HG02938 (cell line): Measurements from ENCODE around the gene DCAF4L1.

ENCODE experiments used
- ATAC-seq: cut with Tn5 transposase; IDR thresholded peaks from one replicate; pipeline ENCODE4 v1.9.1; 2021; ENCODE audit warnings: mild to moderate bottlenecking, moderate library complexity; ENCODE audit not compliant: unreplicated experiment

Gene DCAF4L1

DNA sequence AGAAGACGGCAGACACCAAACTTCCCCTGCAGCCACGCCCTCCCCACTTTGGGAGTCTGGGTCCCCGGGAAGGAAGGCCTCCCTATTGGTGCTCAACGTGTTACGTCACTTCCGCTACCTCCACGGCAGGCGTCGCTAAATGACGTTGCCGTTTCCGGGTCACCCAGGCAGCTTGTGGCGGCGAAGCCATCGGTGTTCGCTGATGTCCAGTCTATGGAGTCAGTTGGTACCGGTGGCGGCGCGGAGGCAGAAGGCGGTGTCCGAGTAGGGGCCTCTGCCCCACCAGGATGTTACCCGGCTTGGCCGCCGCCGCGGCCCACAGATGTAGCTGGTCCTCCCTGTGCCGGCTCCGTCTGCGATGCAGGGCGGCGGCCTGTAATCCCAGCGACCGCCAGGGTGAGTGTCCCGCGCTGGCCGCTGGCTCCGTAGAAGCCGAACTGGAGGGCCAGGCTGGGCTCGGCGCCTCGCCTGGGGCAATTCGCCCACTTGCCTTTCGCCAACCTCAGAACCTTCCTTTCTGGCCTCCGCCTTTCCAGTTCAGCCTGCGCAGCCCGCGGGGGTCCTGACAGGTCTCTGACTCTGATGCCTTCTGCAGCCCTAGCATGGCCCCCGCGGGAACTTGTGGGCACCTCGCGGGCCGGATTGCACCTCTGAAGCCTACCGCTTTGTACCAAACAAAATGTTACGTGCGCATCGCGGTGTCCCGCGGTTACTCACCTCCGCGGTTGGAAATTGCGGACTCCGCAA, 9.0 kb downstream of the DCAF4L1 start, which contains the start of gene SLC30A9:
Gene SLC30A9, plus strand, starts transcription at position 166 of the 747 bp plus-strand sequence. Its CDS starts 122 bp downstream, at position 288.
- peak; percentile 98 for ATAC-seq

DNA sequence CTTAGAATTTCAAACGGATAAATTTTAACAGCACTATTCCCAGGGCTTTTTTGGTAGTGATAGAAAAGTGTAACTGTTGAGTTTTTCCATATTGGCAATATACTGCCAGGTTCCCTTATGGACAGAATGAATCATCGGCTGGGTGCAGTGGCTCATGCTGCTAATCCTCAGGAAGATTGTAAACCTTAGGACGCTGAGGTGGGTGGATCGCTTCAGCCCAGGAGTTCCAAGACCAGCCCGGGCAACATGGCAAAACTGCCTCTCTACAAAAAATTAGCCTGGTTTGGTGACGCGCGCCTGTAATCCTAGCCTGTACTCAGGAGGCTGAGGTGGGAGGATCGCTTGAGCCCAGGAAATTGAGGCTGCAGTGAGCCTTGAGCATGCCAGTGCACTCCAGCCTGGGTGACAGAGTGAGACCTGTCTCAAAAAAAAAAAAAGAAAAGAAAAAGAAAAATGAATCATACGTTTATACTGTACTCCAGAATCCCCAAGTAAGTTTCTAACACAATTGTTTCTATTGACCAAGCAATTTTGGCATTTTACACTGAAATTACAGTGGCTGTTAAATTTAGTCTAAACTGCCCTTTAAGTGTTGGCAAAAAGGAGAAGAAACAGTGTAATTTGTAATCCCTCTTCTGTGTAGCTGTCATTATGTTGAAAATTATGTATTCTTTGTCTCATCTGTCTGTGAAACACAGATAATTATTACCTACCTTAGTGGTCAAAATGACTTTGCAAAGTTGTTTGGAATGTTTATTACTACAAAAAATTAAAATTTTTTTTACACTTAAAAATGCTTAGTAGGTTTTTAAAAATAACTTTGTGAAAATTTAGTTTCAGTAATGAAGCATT, 10.6 kb downstream of the DCAF4L1 start:
- ATAC-seq = no peak

DNA sequence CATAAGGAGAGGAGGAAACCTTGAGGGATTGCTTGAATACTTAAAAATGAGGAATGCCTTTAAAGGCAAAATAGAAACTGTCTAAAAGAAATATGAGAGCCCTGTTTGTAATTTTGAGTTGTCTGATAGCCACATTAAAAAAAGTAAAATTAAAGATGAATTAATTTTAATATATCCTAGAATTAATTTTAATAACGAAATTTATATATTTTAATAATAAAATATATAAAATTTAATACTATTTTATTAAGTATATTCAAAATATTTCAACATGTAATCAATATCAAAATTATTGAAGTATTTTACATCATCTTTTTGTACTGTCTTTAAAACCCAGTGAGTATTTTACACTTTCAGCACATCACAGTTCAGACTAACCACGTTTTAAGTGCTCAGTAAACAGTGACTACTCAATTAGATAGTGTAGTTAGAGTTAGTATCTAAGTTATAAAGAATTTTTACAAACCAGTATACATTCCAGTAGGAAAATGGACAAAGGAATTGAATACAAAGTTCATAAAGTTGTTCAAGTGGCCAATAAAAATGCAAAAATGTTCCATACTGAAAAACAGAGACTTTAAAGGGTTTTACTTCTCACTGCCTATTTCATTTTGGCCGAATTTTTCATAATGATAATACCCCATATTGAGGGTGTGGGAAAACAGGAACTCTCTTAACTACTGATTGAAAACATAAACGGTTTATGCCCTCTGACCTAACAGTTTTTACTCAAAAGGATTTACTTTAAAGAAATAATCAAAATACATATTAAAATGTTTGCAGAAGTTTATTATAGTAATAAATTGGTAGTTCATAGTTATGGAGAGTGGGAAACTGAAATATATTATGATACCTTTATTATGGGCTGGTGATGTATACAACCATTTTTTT, 11.7 kb downstream of the DCAF4L1 start:
- ATAC-seq = no peak

DNA sequence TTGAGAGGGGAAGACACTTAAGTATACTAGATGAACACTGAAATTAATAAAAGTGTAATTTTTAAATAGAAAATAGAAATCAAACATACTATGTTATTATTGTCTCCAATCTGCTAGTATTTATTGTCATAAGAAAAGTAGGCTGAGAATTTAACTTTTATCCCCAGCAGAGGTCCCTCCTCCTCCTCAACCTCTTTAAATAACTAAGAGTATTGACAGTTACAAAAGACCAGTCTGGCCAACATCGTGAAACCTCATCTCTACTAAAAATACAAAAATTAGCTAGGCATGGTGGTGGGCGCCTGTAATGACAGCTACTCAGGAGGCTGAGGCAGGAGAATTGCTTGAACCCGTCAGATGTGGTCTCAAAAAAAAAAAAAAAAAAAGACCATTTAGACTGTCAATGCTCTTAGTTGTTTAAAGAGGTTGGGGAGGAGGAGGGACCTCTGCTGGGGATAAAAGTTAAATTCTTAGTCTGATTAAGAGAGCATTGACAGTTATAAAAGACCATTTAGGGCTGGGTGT, 13.0 kb downstream of the DCAF4L1 start:
- no peak for ATAC-seq

DNA sequence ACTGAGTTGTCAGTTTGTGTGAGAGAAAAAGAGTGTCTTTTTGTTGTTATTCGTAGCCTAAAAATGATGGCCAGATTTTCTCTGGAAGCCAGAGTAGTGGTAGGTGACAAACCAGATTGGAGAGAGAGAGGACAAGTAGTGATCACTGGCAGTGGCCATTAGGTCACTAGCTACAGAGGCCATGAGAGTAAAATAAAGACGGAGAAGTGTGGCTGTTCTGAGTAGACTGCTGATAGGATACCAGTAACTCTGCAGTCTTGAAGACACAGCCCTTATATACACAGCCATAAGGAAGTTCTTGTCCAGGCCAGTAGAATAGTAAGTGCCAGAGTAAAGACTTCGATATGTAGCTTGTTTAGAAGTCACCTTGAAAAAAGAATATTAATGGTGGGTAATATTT, 16.5 kb downstream of the DCAF4L1 start:
- no peak for ATAC-seq

DNA sequence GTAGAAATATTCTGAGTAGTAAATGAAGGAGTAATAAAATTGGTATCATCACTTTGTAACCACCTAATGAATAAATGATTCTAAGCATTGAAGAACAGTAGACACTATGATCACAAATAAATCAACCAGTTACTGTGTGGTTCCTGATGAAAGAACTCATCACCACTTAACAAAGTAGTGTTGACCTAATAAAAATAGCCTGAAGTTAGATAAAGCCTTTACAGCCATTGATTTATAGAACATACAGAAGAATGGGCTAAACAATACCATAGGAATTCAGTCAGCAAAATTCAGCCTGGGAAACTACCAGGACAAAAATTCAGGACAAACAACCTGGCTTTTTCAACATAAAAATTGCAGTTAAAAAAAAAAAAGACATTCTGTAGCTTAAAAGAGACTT, 17.8 kb downstream of the DCAF4L1 start:
- ATAC-seq = no peak

DNA sequence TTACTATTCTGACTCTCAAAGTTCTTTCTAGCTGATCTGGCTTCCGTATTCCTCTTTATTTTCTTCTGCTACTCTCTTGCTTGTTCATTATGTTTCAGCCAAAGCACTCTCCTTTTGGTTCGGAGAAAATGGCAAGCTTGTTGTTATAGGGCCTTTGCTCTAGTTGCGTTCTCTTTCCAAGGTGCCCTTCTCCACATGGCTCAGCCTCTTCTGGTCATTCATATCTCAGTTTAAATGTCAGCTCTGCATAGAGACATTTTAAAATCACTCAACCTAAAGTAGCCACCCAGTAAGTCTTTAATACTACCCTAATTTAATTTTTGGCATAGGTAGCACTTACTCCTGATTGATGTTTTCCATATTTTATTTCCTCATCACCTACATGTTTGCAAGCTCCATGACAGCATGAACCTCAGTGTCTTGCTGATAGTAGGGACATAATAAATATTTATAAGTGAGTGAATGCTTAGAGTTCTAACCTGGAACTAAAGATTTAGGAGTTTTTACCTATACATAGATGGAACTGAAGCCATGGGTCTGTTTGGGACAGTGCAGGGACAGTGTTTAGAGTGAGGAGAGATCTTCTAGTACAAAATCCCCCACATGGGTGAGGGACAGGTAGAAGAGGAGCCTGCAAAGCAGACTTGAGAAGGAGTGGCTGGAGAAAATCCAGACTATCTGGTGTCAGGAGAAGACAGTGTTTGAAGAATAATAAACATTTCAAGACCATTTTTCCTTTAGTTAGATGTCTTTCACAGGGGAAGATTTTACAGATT, 26.6 kb downstream of the DCAF4L1 start:
- ATAC-seq = no peak

DNA sequence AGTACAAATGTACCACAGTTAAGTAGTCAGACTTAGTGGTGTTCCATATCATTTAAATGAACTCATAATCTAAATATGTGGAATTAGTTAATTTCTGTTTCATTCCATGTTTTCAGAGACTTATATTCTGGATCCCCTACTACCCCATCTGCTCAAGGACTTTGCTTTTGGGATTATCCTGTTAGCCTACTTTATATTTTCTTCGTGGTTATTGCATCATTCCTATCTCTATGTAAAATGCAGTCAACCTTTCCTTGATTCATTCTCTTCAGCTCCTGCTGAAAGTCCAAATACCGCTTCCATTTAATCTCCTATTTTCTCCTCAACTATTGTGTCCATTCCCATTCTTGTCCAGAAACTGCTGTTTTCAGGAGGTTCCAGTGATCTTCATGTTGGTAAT, 33.9 kb downstream of the DCAF4L1 start:
- ATAC-seq = no peak

DNA sequence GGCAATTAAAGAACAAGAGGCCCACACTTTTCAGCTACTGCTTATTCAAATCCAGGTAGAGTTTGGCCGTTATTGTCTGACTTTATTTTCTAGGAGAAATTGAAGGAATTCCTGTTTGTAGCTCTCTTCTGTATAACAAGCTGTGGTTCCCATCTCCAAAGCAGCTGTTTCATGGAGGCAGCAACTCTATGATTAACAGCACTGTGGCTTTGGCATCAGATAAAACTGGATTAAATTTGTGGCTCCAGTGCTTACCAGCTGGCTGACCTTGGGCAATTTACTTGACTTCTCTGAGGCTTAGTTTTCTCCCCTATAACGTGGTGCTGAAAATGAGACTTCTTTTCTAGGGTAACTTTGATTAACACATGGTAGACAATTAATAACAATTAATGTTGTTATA, 36.9 kb downstream of the DCAF4L1 start:
- no peak for ATAC-seq
